ENCODE results near the gene PEA15.

The PEA15 gene

DNA sequence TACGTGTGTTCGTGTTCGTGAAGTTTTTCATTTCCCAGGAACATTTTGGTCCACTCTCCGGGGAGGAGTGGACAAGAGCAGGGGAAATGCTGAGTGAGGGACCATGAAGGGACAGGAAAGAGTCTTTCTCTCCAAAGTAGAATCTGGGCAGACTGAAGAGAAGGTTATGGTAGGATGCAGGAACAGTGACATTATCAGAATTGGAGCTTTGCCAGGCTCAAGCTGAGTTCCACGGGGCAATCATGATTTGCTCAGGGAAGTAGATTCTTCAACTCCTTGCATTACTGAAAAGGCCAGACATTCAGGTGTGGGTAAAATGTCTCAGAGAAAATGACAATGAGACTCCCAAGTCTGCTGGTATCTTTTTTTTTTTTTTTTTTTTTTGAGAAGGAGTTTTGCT is 37.2 kb upstream of the PEA15 start:
- H3K27ac ChIP-seq (replicated peaks) = no peak overlapping the region

DNA sequence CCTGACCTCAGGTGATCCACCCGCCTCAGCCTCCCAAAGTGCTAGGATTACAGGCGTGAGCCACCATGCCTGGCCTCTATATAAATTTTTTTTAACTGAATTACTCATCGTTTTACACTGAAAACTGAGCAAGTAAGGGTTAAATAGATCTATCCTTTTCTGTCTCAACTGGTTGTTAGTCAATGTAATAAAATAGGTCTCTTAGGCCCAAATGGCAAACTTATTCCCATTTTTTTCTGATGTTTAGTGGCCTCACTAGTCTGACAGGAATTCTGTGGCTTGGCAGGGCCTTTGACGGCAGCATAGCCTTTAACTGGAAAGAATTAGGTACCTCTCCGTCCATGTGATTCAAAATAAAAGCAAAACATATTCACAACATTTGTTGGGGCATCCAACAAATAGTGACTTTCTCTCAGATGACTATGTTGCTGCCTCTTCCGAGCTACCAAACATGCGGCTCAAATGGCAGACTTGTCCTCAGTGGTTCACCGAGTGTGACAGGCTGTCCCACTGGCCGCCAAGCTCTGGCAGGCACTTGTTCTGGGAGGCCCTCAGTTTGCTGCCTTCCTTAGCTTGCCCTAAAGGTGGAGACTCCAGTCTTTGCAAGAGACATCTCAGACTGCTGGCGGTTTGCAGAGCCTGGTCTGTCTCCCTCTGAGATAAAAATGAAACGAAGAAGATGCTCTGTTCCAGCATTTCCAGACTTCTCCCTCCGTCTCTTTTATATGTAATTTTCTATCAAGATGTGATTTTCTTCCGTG is 36.4 kb upstream of the PEA15 start:
- Histone ChIP-seq H3K27me3 (ENCODE audit: insufficient read depth, poor library complexity, severe bottlenecking) (no peaks in the 10 kb centered on the region), H3K4me3 (replicated peaks; ENCODE audit: insufficient read depth, low read length) (no peak overlapping the region), H3K27ac (replicated peaks) (peak overlapping the region; percentile 38)
- no peak for TF ChIP-seq GABPA (IDR thresholded peaks at IDR 0.05; ENCODE audit: low read depth)
- TF ChIP-seq, protein P1, sequence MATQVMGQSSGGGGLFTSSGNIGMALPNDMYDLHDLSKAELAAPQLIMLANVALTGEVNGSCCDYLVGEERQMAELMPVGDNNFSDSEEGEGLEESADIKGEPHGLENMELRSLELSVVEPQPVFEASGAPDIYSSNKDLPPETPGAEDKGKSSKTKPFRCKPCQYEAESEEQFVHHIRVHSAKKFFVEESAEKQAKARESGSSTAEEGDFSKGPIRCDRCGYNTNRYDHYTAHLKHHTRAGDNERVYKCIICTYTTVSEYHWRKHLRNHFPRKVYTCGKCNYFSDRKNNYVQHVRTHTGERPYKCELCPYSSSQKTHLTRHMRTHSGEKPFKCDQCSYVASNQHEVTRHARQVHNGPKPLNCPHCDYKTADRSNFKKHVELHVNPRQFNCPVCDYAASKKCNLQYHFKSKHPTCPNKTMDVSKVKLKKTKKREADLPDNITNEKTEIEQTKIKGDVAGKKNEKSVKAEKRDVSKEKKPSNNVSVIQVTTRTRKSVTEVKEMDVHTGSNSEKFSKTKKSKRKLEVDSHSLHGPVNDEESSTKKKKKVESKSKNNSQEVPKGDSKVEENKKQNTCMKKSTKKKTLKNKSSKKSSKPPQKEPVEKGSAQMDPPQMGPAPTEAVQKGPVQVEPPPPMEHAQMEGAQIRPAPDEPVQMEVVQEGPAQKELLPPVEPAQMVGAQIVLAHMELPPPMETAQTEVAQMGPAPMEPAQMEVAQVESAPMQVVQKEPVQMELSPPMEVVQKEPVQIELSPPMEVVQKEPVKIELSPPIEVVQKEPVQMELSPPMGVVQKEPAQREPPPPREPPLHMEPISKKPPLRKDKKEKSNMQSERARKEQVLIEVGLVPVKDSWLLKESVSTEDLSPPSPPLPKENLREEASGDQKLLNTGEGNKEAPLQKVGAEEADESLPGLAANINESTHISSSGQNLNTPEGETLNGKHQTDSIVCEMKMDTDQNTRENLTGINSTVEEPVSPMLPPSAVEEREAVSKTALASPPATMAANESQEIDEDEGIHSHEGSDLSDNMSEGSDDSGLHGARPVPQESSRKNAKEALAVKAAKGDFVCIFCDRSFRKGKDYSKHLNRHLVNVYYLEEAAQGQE (IDR thresholded peaks at IDR 0.05; ENCODE audit: insufficient replicate concordance, low read depth) = no peak
- TF ChIP-seq POLR2AphosphoS5 (IDR thresholded peaks at IDR 0.05; ENCODE audit: low read depth) = no peak
- no peak for TF ChIP-seq SPI1 (IDR thresholded peaks at IDR 0.05; ENCODE audit: borderline replicate concordance, low read depth)
- TF ChIP-seq, protein P2, sequence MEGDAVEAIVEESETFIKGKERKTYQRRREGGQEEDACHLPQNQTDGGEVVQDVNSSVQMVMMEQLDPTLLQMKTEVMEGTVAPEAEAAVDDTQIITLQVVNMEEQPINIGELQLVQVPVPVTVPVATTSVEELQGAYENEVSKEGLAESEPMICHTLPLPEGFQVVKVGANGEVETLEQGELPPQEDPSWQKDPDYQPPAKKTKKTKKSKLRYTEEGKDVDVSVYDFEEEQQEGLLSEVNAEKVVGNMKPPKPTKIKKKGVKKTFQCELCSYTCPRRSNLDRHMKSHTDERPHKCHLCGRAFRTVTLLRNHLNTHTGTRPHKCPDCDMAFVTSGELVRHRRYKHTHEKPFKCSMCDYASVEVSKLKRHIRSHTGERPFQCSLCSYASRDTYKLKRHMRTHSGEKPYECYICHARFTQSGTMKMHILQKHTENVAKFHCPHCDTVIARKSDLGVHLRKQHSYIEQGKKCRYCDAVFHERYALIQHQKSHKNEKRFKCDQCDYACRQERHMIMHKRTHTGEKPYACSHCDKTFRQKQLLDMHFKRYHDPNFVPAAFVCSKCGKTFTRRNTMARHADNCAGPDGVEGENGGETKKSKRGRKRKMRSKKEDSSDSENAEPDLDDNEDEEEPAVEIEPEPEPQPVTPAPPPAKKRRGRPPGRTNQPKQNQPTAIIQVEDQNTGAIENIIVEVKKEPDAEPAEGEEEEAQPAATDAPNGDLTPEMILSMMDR (IDR thresholded peaks at IDR 0.05; ENCODE audit: insufficient read depth, low read length) = no peak
- DNase-seq (ENCODE audit: low read depth in 1 of 2, low spot score in 1 of 2) = no peak

More for the DNA sequence above, 37.2 kb upstream of the PEA15 start:
- no peak for TF ChIP-seq GABPA (IDR thresholded peaks at IDR 0.05; ENCODE audit: low read depth)
- TF ChIP-seq, protein P1 (IDR thresholded peaks at IDR 0.05; ENCODE audit: insufficient replicate concordance, low read depth) = no peak
- no peak for TF ChIP-seq POLR2AphosphoS5 (IDR thresholded peaks at IDR 0.05; ENCODE audit: low read depth)
- no peak for TF ChIP-seq SPI1 (IDR thresholded peaks at IDR 0.05; ENCODE audit: borderline replicate concordance, low read depth)
- TF ChIP-seq, protein P2 (IDR thresholded peaks at IDR 0.05; ENCODE audit: insufficient read depth, low read length) = no peak
- no peak for DNase-seq (ENCODE audit: low read depth in 1 of 2, low spot score in 1 of 2)
- Histone ChIP-seq H3K4me3 (replicated peaks; ENCODE audit: insufficient read depth, low read length) (no peak overlapping the region), H3K27me3 (ENCODE audit: insufficient read depth, poor library complexity, severe bottlenecking) (no peaks in the 10 kb centered on the region)

DNA sequence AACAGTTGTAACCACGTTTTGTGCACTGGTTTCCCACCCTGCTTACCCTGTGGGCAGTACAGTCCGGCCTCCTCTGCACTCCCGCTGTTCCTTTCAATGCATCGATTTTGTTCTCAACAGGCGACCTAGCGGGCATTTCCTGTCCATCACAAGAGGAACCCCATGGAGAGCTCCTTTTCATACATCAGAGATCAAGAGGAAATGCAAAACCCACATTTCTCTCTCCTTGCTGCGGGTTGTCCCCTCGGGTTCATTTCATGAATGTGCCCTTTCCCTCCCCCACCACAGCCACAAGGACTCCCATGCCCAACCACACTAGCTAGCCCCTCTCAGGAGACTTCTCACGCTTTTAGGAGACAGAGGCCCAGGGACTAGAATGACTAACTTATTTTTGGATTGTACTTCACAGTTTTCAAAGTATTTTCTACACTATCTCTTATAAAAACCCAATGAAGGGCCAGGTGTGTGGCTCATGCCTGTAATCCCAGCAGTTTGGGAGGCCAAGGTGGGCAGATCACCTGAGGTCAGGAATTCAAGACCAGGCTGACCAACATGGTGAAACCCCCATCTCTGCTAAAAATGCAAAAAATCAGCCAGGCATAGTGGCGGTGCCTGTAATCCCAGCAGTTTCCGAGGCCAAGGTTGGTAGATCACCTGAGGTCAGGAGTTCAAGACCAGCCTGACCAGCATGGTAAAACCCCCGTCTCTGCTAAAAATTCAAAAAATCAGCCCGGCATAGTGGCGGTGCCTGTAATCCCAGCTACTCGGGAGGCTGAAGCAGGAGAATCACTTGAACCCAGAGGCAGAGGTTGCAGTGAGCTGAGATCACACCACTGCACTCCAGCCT is 35.4 kb upstream of the PEA15 start:
- TF ChIP-seq POLR2AphosphoS5 (IDR thresholded peaks at IDR 0.05; ENCODE audit: low read depth) (no peak), GABPA (IDR thresholded peaks at IDR 0.05; ENCODE audit: low read depth) (no peak), SPI1 (IDR thresholded peaks at IDR 0.05; ENCODE audit: borderline replicate concordance, low read depth) (peak; percentile 63; the same call in 1 of the 2 replicates)
- TF ChIP-seq, protein P2 (IDR thresholded peaks at IDR 0.05; ENCODE audit: insufficient read depth, low read length) = no peak
- TF ChIP-seq, protein P1 (IDR thresholded peaks at IDR 0.05; ENCODE audit: insufficient replicate concordance, low read depth) = no peak
- H3K4me3 ChIP-seq (replicated peaks; ENCODE audit: insufficient read depth, low read length) = no peak overlapping the region
- H3K27ac ChIP-seq (replicated peaks) = peak overlapping the region; percentile 38
- peak in 1 of 2 experiments; percentile 71 for DNase-seq (ENCODE audit: low read depth in 1 of 2, low spot score in 1 of 2)
- H3K27me3 ChIP-seq (ENCODE audit: insufficient read depth, poor library complexity, severe bottlenecking) = no peaks in the 10 kb centered on the region
